K562 (cell line): ENCODE measurements around the gene DCTD. TPM values are rescaled to one million over a fixed set of nuclear protein-coding genes. Genes with fewer than 3 reads are reported as not detected.

Experiments
- ATAC-seq: fragments of 200-7000 bp; cut with Tn5 transposase; 3 replicates; pipeline ENCODE4 v1.9.1; 2020; ENCODE audit warnings: moderate library complexity
- BruUV-seq: library from RNA; stranded (reverse); fragments of 400-500 nt; replicated peaks from 2 replicates; lab custom pipeline; 2021; lab: Mats Ljungman, UMichigan
- CTCF ChIA-PET: fragments of 300-600 bp; formaldehyde crosslinking; extraction: SDS; loops from one replicate; lab custom pipeline; 2021; ENCODE audit warnings: low intra/inter-chr PET ratio; lab: Yijun Ruan, JAX
- POLR2A ChIA-PET: fragments of 300-600, 350-650 bp; sonication (Branson Sonifier 250); formaldehyde crosslinking; extraction: SDS; loops from one replicate; lab custom pipeline; 2021; ENCODE audit warnings: antibody characterized with exemption, inconsistent platforms; lab: Yijun Ruan, JAX
- DNase-seq, 4 experiments: peaks; one replicate each; pipeline versions ENCODE4 v3.0.0 to v3.0.0-alpha.2; 2011 to 2018; ENCODE audit warnings: low spot score in 3 of 4, mixed read lengths in 3 of 4; ENCODE audit errors: extremely low read depth in 1 of 4
- FAIRE-seq: peaks from 2 replicates; lab custom pipeline; 2011; peaks lifted over from hg19 to GRCh38; lab: Jason Lieb, UNC
- H2AFZ ChIP-seq: 2 replicates; pipeline ENCODE4 v1.6.0; 2011; ENCODE audit warnings: low read depth, low read length, control low read depth, inconsistent platforms
- H3K27ac ChIP-seq: fragments of 200-600 bp; 3 replicates; pipeline ENCODE4 v1.8.0; 2011; ENCODE audit warnings: low read depth, mild to moderate bottlenecking, control low read depth, inconsistent platforms, low read length, moderate library complexity, mixed read lengths; ENCODE audit errors: extremely low read depth
- H3K27me3 ChIP-seq, 2 experiments: fragments of 300-600 bp in 1 of 2; 2 replicates in 1 of 2; 3 replicates in 1 of 2; pipeline versions ENCODE4 v1.6.0 to v1.8.0; 2011; ENCODE audit warnings: inconsistent platforms in 2 of 2, low read length in 2 of 2, mild to moderate bottlenecking in 1 of 2, mixed read lengths in 1 of 2, moderate library complexity in 1 of 2; ENCODE audit not compliant: control insufficient read depth in 2 of 2, insufficient read depth in 2 of 2
- H3K36me3 ChIP-seq: fragments of 300-600 bp; 3 replicates; pipeline ENCODE4 v1.8.0; 2011; ENCODE audit warnings: mild to moderate bottlenecking, low read length, inconsistent platforms; ENCODE audit not compliant: control insufficient read depth, insufficient read depth
- H3K4me1 ChIP-seq, 2 experiments: fragments of 200-600 bp in 1 of 2; replicated peaks in 1 of 2; 2 replicates in 1 of 2; 3 replicates in 1 of 2; pipeline versions ENCODE4 v1.5.1 to v1.8.0; 2011; ENCODE audit warnings: inconsistent platforms in 2 of 2, low read length in 2 of 2, mild to moderate bottlenecking in 1 of 2, mixed read lengths in 1 of 2, moderate library complexity in 1 of 2; ENCODE audit not compliant: control insufficient read depth in 2 of 2, insufficient read depth in 2 of 2
- H3K4me2 ChIP-seq: 2 replicates; pipeline ENCODE4 v1.6.1; 2011; ENCODE audit warnings: low read length, control low read depth, inconsistent platforms, mixed read lengths; ENCODE audit not compliant: insufficient read depth
- H3K4me3 ChIP-seq: fragments of 200-600 bp; sonication (generic), shearing (Covaris generic); 2 replicates; pipeline ENCODE4 v1.5.1; 2016; ENCODE audit warnings: control low read depth, inconsistent platforms
- H3K79me2 ChIP-seq: fragments of 200-600 bp; 3 replicates; pipeline ENCODE4 v1.8.0; 2011; ENCODE audit warnings: low read length, inconsistent platforms; ENCODE audit not compliant: control insufficient read depth, insufficient read depth
- H3K9ac ChIP-seq, 2 experiments: 2 replicates each; pipeline versions ENCODE4 v1.6.0 to v1.6.1; 2011; ENCODE audit warnings: low read depth in 2 of 2, low read length in 2 of 2, control low read depth in 1 of 2, inconsistent platforms in 1 of 2, mild to moderate bottlenecking in 1 of 2, mixed read lengths in 1 of 2; ENCODE audit not compliant: insufficient read depth in 1 of 2
- H3K9me1 ChIP-seq: one replicate; pipeline ENCODE4 v1.6.0; 2011; ENCODE audit warnings: inconsistent platforms, mild to moderate bottlenecking, low read length, moderate library complexity; ENCODE audit not compliant: control insufficient read depth, insufficient read depth
- H3K9me3 ChIP-seq: replicated peaks from 2 replicates; pipeline ENCODE4 v1.5.1; 2011; ENCODE audit warnings: low read depth, low read length, inconsistent platforms; ENCODE audit not compliant: control insufficient read depth, insufficient read depth
- H4K20me1 ChIP-seq: replicated peaks from 2 replicates; pipeline ENCODE4 v1.6.1; 2011; ENCODE audit warnings: low read length, inconsistent platforms, mixed read lengths; ENCODE audit not compliant: control insufficient read depth, insufficient read depth
- CHD4 ChIP-seq: fragments of 200-600 bp; sonication (generic); IDR thresholded peaks from 3 replicates; pipeline ENCODE4 v1.6.1; 2012; ENCODE audit warnings: low read depth, mild to moderate bottlenecking, mixed read lengths, low read length, inconsistent platforms; ENCODE audit not compliant: insufficient read depth, insufficient replicate concordance, poor library complexity, severe bottlenecking
- CREBBP ChIP-seq: IDR thresholded peaks from one replicate; pipeline ENCODE4 v1.6.1; 2012; ENCODE audit warnings: low read depth, mild to moderate bottlenecking, control low read depth, inconsistent platforms, low read length
- PURB ChIP-seq: sonication (generic); formaldehyde crosslinking; IDR thresholded peaks from 2 replicates; pipeline ENCODE4 v1.9.0; 2021; ENCODE audit warnings: low read depth, mild to moderate bottlenecking, missing genetic modification reagents
- ZBED1 ChIP-seq: IDR thresholded peaks from 2 replicates; pipeline ENCODE4 v1.6.1; 2014
- ZNF134 ChIP-seq: fragments of 250-450 bp; sonication (Bioruptor Pico); conservative IDR thresholded peaks from 2 replicates; pipeline ENCODE4 v1.4.0; 2020
- ZNF140 ChIP-seq: fragments of 250-450 bp; sonication (Bioruptor Pico); IDR thresholded peaks from 2 replicates; pipeline ENCODE4 v1.8.0; 2021; ENCODE audit warnings: moderate library complexity, mild to moderate bottlenecking, inconsistent platforms
- ZNF174 ChIP-seq: fragments of 250-450 bp; sonication (Bioruptor Pico); IDR thresholded peaks from 2 replicates; pipeline ENCODE4 v1.4.0; 2020; ENCODE audit warnings: mild to moderate bottlenecking
- ZNF24 ChIP-seq: fragments of 450-650 bp; IDR thresholded peaks from 2 replicates; pipeline ENCODE4 v1.6.1; 2016
- ZNF699 ChIP-seq: fragments of 250-450 bp; sonication (Bioruptor Pico); IDR thresholded peaks from 2 replicates; pipeline ENCODE4 v1.8.0; 2021; ENCODE audit warnings: mild to moderate bottlenecking, moderate library complexity; ENCODE audit not compliant: insufficient replicate concordance
- WGBS: fragments of 100-300 bp; shearing (Covaris generic); methylation state at CpG from one replicate; pipeline ENCODE4 v1.1.6; 2016; ENCODE audit warnings: low coverage, mixed read lengths; ENCODE audit not compliant: insufficient coverage; ENCODE audit errors: missing lambda C conversion rate; 5-methylcytosine and 5-hydroxymethylcytosine counted together
- in situ Hi-C: fragments of 300-500 bp; cut with MboI; formaldehyde crosslinking; loops from 4 replicates; pipeline ENCODE4 v1.15.0; 2018; ENCODE audit warnings: inconsistent platforms, mixed read lengths
- intact Hi-C: fragments of 100-400 bp; cut with micrococcal nuclease; formaldehyde crosslinking; loops from 2 replicates; pipeline ENCODE4 v1.14.2; 2022
- polyA plus RNA-seq, 8 experiments: library from polyadenylated mRNA; depleted of rRNA in 4 of 8; stranded (reverse) in 5 of 8; unstranded in 3 of 8; fragments of >200 nt; fragmentation: Nextera tagmentation in 2 of 8; fragmentation: Illumina TruSeq in 1 of 8; extraction: Ambion mirVana in 2 of 8; extraction: Trizol in 1 of 8; gene quantifications; 2 replicates each; pipeline versions ENCODE4 v1.2.1 to v1.2.3, GENCODE V29; 2011 to 2014; ENCODE audit warnings: inconsistent platforms in 1 of 8, missing spikeins in 1 of 8
- total RNA-seq, 7 experiments: library from RNA; depleted of rRNA in 6 of 7; stranded (reverse); fragments of >200 nt in 6 of 7; fragmentation: Illumina TruSeq in 2 of 7; extraction: Trizol in 2 of 7; gene quantifications; 2 replicates each; pipeline versions ENCODE4 v1.2.1 to v1.2.3, GENCODE V29; 2011 to 2021; ENCODE audit warnings: low replicate concordance in 1 of 7
- TF ChIP-seq, protein P1 (sequence below): sonication (generic); formaldehyde crosslinking; IDR thresholded peaks from 2 replicates; pipeline ENCODE4 v1.4.0; 2020; ENCODE audit warnings: mild to moderate bottlenecking, missing genetic modification reagents
- TF ChIP-seq, protein P2 (sequence below): IDR thresholded peaks from 2 replicates; pipeline ENCODE4 v1.6.1; 2011; ENCODE audit not compliant: insufficient read length; ENCODE audit errors: extremely low read depth
- TF ChIP-seq, protein P3 (sequence below): fragments of 450-650 bp; formaldehyde crosslinking; IDR thresholded peaks from 2 replicates; pipeline ENCODE4 v1.4.0; 2020; ENCODE audit warnings: mild to moderate bottlenecking
- TF ChIP-seq, protein P4 (sequence below): sonication (generic); formaldehyde crosslinking; IDR thresholded peaks from 2 replicates; pipeline ENCODE4 v1.8.0; 2023; ENCODE audit warnings: mild to moderate bottlenecking, missing genetic modification reagents

DCTD gene
- total and polyA plus RNA-seq, 9 of the 15 experiments (the other 6 are each of a cell fraction or from before 2014, with no cell fraction given): 38.7 to 114 (median 76.5) TPM

DNA sequence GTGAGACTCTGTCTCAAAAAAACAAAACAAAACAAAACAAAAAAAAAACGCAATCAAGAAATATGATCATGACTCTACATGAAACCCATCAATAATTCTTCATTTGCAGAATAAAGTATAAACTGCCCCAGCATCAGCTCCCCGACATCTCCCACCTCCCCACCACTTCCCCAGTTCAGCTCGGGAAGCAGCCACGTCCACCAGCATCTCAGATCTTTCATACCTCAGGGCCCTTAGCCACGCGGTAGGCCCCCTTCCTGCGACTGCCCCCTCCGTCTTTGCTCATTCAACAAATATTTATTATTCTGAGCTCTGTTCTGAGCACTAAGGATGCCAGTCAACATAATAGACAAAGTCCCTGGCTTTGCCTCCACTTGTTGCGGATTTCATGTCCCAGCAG, 45.6 kb downstream of the DCTD start:
- CTCF ChIA-PET: no interaction called here
- Histone ChIP-seq H3K4me3 (no peak overlapping the region), H3K4me1 (no peaks in the 10 kb centered on the region), H3K9me3 (no peaks in the 10 kb centered on the region), H3K36me3 (no peaks in the 10 kb centered on the region), H3K9ac (no peak overlapping the region), H4K20me1 (no peaks in the 10 kb centered on the region), H3K27ac (no peak overlapping the region), H3K27me3 (no peaks in the 10 kb centered on the region), H2AFZ (no peak overlapping the region), H3K4me2 (no peak overlapping the region), H3K9me1 (no peaks in the 10 kb centered on the region), H3K79me2 (no peaks in the 10 kb centered on the region)
- FAIRE-seq (no peak), DNase-seq (no peak), ATAC-seq (no peak)
- in situ Hi-C loops: no loop called here
- WGBS: 42% methylated on average over 9 of the region's 9 CpGs
- BruUV-seq: no TSS peak
- no peak for TF ChIP-seq ZNF140 (CRISPR knock-in tag)
- TF ChIP-seq PURB (CRISPR knock-in tag): no peak
- TF ChIP-seq ZNF134 (CRISPR knock-in tag): no peak
- TF ChIP-seq, protein P1, sequence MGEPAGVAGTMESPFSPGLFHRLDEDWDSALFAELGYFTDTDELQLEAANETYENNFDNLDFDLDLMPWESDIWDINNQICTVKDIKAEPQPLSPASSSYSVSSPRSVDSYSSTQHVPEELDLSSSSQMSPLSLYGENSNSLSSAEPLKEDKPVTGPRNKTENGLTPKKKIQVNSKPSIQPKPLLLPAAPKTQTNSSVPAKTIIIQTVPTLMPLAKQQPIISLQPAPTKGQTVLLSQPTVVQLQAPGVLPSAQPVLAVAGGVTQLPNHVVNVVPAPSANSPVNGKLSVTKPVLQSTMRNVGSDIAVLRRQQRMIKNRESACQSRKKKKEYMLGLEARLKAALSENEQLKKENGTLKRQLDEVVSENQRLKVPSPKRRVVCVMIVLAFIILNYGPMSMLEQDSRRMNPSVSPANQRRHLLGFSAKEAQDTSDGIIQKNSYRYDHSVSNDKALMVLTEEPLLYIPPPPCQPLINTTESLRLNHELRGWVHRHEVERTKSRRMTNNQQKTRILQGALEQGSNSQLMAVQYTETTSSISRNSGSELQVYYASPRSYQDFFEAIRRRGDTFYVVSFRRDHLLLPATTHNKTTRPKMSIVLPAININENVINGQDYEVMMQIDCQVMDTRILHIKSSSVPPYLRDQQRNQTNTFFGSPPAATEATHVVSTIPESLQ (CRISPR knock-in tag): no peak
- no peak for TF ChIP-seq ZBED1
- no peak for TF ChIP-seq ZNF174 (CRISPR knock-in tag)
- TF ChIP-seq CHD4: no peak
- TF ChIP-seq, protein P2, sequence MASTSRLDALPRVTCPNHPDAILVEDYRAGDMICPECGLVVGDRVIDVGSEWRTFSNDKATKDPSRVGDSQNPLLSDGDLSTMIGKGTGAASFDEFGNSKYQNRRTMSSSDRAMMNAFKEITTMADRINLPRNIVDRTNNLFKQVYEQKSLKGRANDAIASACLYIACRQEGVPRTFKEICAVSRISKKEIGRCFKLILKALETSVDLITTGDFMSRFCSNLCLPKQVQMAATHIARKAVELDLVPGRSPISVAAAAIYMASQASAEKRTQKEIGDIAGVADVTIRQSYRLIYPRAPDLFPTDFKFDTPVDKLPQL: no peak
- TF ChIP-seq, protein P3, sequence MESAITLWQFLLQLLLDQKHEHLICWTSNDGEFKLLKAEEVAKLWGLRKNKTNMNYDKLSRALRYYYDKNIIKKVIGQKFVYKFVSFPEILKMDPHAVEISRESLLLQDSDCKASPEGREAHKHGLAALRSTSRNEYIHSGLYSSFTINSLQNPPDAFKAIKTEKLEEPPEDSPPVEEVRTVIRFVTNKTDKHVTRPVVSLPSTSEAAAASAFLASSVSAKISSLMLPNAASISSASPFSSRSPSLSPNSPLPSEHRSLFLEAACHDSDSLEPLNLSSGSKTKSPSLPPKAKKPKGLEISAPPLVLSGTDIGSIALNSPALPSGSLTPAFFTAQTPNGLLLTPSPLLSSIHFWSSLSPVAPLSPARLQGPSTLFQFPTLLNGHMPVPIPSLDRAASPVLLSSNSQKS (CRISPR knock-in tag): no peak
- TF ChIP-seq ZNF699 (CRISPR knock-in tag): no peak
- no peak for TF ChIP-seq ZNF24
- TF ChIP-seq, protein P4, sequence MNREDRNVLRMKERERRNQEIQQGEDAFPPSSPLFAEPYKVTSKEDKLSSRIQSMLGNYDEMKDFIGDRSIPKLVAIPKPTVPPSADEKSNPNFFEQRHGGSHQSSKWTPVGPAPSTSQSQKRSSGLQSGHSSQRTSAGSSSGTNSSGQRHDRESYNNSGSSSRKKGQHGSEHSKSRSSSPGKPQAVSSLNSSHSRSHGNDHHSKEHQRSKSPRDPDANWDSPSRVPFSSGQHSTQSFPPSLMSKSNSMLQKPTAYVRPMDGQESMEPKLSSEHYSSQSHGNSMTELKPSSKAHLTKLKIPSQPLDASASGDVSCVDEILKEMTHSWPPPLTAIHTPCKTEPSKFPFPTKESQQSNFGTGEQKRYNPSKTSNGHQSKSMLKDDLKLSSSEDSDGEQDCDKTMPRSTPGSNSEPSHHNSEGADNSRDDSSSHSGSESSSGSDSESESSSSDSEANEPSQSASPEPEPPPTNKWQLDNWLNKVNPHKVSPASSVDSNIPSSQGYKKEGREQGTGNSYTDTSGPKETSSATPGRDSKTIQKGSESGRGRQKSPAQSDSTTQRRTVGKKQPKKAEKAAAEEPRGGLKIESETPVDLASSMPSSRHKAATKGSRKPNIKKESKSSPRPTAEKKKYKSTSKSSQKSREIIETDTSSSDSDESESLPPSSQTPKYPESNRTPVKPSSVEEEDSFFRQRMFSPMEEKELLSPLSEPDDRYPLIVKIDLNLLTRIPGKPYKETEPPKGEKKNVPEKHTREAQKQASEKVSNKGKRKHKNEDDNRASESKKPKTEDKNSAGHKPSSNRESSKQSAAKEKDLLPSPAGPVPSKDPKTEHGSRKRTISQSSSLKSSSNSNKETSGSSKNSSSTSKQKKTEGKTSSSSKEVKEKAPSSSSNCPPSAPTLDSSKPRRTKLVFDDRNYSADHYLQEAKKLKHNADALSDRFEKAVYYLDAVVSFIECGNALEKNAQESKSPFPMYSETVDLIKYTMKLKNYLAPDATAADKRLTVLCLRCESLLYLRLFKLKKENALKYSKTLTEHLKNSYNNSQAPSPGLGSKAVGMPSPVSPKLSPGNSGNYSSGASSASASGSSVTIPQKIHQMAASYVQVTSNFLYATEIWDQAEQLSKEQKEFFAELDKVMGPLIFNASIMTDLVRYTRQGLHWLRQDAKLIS: no peak
- TF ChIP-seq CREBBP: no peak
- intact Hi-C loops: no loop called here
- POLR2A ChIA-PET: no interaction called here
